GM06990 (cell line): Measurements from ENCODE around the gene EPHB1.

Experiments used
- DNase-seq: peaks from one replicate; pipeline ENCODE4 v3.0.0-alpha.2; 2011; ENCODE audit not compliant: insufficient read length; ENCODE audit errors: extremely low read depth
- H3K27me3 ChIP-seq: replicated peaks from 2 replicates; pipeline ENCODE4 v1.6.0; 2011; ENCODE audit warnings: low read length; ENCODE audit not compliant: control insufficient read depth, insufficient read depth
- H3K36me3 ChIP-seq: 2 replicates; pipeline ENCODE4 v1.5.1; 2011; ENCODE audit warnings: low read length; ENCODE audit not compliant: control insufficient read depth, insufficient read depth
- H3K4me3 ChIP-seq: replicated peaks from 2 replicates; pipeline ENCODE4 v1.5.1; 2011; ENCODE audit warnings: low read depth, mild to moderate bottlenecking, control low read depth, low read length
- CTCF ChIP-seq: IDR thresholded peaks from 2 replicates; pipeline ENCODE4 v1.5.1; 2011; ENCODE audit warnings: low read length, control low read depth, mild to moderate bottlenecking, inconsistent platforms; ENCODE audit not compliant: insufficient read depth, poor library complexity, severe bottlenecking

The EPHB1 gene

GRCh38 chr3:134833453-134834163 is 38.5 kb downstream of the EPHB1 start:
- Histone ChIP-seq H3K36me3 (no peaks in the 10 kb centered on the region), H3K4me3 (no peak overlapping the region), H3K27me3 (no peaks in the 10 kb centered on the region; the same call in none of the 2 replicates)
- DNase-seq, result no peak
- no peak for TF ChIP-seq CTCF

GRCh38 chr3:134836921-134837320 is 41.9 kb downstream of the EPHB1 start:
- Histone ChIP-seq H3K27me3 (no peaks in the 10 kb centered on the region; the same call in 1 of the 2 replicates), H3K4me3 (no peak overlapping the region), H3K36me3 (no peaks in the 10 kb centered on the region)
- no peak for TF ChIP-seq CTCF
- DNase-seq, result no peak

- no peaks in the 10 kb centered on the region for H3K36me3 ChIP-seq
- no peak for DNase-seq
- H3K27me3 ChIP-seq, result no peaks in the 10 kb centered on the region; the same call in 1 of the 2 replicates
- no peak overlapping the region for H3K4me3 ChIP-seq
- peak; percentile 45 for TF ChIP-seq CTCF
Observed at GRCh38 chr3:134838599-134838998, 43.5 kb downstream of the EPHB1 start.

GRCh38 chr3:134839422-134839821 is 44.4 kb downstream of the EPHB1 start:
- no peak for TF ChIP-seq CTCF
- no peak overlapping the region for H3K4me3 ChIP-seq

GRCh38 chr3:134839990-134840389 is 44.9 kb downstream of the EPHB1 start:
- TF ChIP-seq CTCF, result no peak
- DNase-seq, result no peak
- Histone ChIP-seq H3K4me3 (no peak overlapping the region), H3K36me3 (no peaks in the 10 kb centered on the region), H3K27me3 (no peaks in the 10 kb centered on the region)

More at GRCh38 chr3:134839422-134839821, 44.4 kb downstream of the EPHB1 start:
- H3K36me3 ChIP-seq, result no peaks in the 10 kb centered on the region
- no peaks in the 10 kb centered on the region for H3K27me3 ChIP-seq
- no peak for DNase-seq
